Measurements from ENCODE around the gene CNOT8.

Gene CNOT8

DNA sequence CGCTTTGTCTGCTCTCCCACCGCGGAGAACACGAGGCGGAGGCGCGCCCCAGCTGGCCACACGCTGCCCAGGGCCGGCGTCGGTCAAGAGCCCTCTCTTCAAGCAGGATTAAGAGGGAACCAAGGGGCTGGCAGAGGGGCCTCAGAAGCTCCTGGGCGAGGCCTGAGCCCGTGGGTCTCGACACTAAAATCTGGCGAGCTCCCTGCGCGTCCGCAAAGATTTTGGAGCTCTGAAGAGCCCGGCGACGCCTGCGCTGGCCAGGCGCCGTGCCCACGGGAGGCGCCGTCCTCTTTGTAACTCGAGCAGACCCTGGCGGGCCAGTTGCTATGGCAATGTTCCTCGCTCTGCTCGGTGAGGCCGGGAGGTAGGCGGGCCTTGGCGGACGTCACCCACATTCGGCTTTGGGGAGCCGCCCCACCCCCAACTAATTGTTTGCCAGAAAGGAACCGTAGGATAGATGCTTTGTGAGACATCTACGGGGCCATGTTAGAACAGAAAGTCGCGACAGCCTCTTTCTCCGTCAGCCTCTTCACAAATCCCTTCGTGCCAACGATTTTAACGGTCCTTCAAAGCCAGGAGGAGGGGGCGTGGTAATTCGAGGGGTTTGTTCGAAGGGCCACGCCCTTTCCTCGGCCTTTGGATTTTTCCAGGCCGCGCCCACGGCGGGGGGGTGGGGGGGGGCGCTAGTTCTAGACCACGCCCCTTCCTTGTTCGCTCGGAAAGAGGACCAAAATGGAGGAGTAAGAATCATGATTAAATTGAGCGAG lies 714 bp upstream of the CNOT8 start:
- Histone ChIP-seq H3K27me3 (ENCODE audit: insufficient read depth, low read length) (no peaks in the 10 kb centered on the region), H3K4me1 (ENCODE audit: insufficient read depth, low read length) (peaks cover 11% of the 10 kb centered on the region; the same call in 1 of the 2 replicates), H3K4me3 (ENCODE audit: low read length) (peak overlapping the region; percentile 85), H3K27ac (ENCODE audit: low read length) (peak overlapping the region; percentile 94), H3K36me3 (ENCODE audit: insufficient read depth, low read depth, low read length) (peaks cover 4% of the 10 kb centered on the region; the same call in 1 of the 2 replicates), H3K9ac (ENCODE audit: low read depth, low read length) (peak overlapping the region; percentile 84), H3K9me3 (ENCODE audit: insufficient read depth, low read depth, low read length) (no peaks in the 10 kb centered on the region)

DNA sequence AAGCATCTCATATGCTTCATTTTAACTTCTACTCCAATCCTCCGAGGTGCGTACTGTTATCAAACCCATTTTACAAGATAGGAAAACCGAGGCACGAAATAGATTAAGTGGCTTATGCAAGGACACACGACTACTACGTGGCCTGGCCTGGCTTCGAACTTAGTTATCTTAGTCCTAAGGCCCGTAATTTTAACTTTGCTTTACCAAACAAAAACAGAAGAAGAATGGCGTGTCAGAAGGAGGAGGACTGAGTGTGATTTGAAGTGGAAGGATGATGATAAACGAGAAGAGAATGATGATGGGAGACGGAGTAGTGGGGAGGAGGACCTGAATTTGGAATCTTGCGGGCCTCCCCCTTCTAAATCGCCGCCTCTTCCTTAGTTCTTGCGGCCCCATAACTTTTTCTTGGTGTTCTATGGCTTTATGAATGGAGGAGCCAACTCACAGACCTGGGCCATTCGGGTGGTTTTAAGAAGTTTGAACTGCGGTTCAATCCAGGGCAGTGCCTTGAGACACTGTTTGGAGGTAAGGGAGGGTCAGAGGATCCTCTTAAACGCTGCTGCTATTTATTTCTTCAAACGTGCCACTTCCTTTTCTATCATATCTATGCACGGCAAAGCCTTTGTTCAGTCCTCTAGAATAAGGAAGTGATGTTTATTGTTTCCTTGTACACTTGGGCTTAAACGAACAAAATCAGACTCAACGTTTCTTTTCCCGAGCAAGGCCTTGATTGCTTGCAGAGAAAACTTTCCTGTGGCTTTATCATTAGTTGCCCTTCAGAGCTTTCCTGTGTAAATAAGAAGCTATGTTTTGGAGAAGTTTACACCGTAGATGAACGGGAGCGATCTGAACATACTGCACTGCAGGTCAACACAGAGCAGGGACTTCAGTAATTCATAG lies 795 bp downstream of the CNOT8 start:
- Histone ChIP-seq H3K4me3 (ENCODE audit: low read length) (peak overlapping the region; percentile 85), H3K27ac (ENCODE audit: low read length) (peak overlapping the region; percentile 94), H3K36me3 (ENCODE audit: insufficient read depth, low read depth, low read length) (peaks cover 19% of the 10 kb centered on the region), H3K9ac (ENCODE audit: low read depth, low read length) (peak overlapping the region; percentile 84), H3K4me1 (ENCODE audit: insufficient read depth, low read length) (peaks cover 11% of the 10 kb centered on the region; the same call in 1 of the 2 replicates), H3K9me3 (ENCODE audit: insufficient read depth, low read depth, low read length) (no peaks in the 10 kb centered on the region), H3K27me3 (ENCODE audit: insufficient read depth, low read length) (no peaks in the 10 kb centered on the region)

DNA sequence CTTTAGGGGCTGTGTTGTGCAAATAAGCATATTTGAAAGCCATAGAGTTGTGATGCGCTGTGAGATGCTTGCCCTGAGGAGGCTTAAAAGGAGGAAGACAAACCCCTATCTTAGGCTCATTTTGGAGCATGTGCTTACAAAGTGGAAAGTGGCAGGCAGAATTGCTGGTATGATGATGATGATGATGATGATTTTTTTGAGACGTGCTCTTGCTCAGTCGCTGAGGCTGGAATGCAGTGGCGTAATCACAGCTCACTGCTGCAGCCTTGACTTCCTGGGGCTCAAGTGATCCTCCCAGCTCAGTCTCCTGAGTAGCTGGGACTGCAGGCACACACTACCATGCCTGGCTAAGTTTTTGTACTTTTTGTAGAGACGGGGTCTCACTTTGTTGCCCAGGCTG lies 1.7 kb downstream of the CNOT8 start:
- Histone ChIP-seq H3K27ac (ENCODE audit: low read length) (no peak overlapping the region), H3K4me1 (ENCODE audit: insufficient read depth, low read length) (peaks cover 11% of the 10 kb centered on the region; the same call in 1 of the 2 replicates), H3K4me3 (ENCODE audit: low read length) (peak overlapping the region; percentile 85), H3K9ac (ENCODE audit: low read depth, low read length) (peak overlapping the region; percentile 84; the same call in 1 of the 2 replicates), H3K36me3 (ENCODE audit: insufficient read depth, low read depth, low read length) (peaks cover 28% of the 10 kb centered on the region), H3K27me3 (ENCODE audit: insufficient read depth, low read length) (no peaks in the 10 kb centered on the region), H3K9me3 (ENCODE audit: insufficient read depth, low read depth, low read length) (no peaks in the 10 kb centered on the region)

DNA sequence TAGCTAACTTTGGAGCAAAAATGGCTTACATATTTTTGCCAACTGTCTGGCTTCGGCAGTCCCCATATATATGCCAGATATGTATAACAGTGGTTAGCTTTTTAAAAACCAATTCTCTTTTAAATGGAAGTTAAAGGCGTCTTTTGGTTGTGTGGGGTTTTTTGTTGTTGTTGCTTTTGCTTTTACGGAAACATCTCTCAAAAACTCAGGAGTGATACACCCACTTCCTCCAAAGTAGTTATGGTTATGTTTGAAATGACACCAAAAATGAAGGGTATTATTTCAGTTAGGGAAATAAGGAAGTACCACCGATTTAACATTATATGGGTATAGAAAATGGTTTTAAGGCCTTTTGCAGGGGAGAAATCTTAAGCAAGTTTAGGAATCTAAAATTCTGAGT lies 2.3 kb downstream of the CNOT8 start:
- H3K27me3 ChIP-seq (ENCODE audit: insufficient read depth, low read length), result no peaks in the 10 kb centered on the region
- H3K9ac ChIP-seq (ENCODE audit: low read depth, low read length), result peak overlapping the region; percentile 84; the same call in 1 of the 2 replicates
- H3K9me3 ChIP-seq (ENCODE audit: insufficient read depth, low read depth, low read length), result no peaks in the 10 kb centered on the region
- no peak overlapping the region for H3K27ac ChIP-seq (ENCODE audit: low read length)
- H3K4me3 ChIP-seq (ENCODE audit: low read length), result peak overlapping the region; percentile 85; the same call in 1 of the 2 replicates
- peaks cover 34% of the 10 kb centered on the region for H3K36me3 ChIP-seq (ENCODE audit: insufficient read depth, low read depth, low read length)
- peaks cover 11% of the 10 kb centered on the region; the same call in 1 of the 2 replicates for H3K4me1 ChIP-seq (ENCODE audit: insufficient read depth, low read length)

DNA sequence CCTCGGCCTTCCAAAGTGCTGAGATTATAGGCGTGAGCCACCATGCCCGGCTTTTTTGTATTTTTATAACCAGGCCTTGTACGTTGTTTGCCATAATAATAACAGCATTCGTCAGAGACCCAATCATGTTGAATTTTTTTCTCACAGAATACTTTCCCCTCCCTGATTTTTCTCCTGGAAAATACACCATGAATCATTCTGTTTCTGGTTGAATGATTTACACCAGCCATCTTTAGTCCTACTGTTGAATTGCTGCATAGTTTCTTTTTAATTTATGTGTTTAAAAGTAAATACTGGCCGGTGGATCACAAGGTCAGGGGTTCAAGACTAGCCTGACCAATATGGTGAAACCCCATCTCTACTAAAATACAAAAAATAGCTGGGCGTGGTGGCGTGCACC lies 3.5 kb downstream of the CNOT8 start:
- Histone ChIP-seq H3K36me3 (ENCODE audit: insufficient read depth, low read depth, low read length) (peaks cover 46% of the 10 kb centered on the region), H3K27me3 (ENCODE audit: insufficient read depth, low read length) (no peaks in the 10 kb centered on the region), H3K4me1 (ENCODE audit: insufficient read depth, low read length) (peaks cover 8% of the 10 kb centered on the region; the same call in 1 of the 2 replicates), H3K4me3 (ENCODE audit: low read length) (no peak overlapping the region), H3K9ac (ENCODE audit: low read depth, low read length) (no peak overlapping the region), H3K9me3 (ENCODE audit: insufficient read depth, low read depth, low read length) (no peaks in the 10 kb centered on the region), H3K27ac (ENCODE audit: low read length) (no peak overlapping the region)

DNA sequence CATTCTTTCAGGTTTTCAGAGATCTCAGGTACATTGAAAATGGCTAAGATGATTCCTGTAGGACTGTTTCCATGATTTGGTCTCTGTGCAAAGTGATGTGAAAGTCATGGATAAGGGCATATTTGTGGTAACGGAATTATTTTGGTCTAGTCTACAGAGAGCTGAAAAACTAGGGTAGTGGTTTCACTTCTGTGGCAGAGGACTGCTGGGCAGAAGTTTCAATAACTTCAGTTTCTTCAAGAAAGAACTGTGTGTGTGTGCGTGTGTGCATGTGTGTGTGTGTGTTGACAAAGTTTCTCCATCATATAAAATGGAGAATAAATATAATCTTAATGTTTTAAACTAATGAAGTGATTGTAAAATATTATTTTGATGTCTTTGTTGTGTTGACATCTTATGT lies 4.3 kb downstream of the CNOT8 start:
- Histone ChIP-seq H3K4me3 (ENCODE audit: low read length) (no peak overlapping the region), H3K27me3 (ENCODE audit: insufficient read depth, low read length) (no peaks in the 10 kb centered on the region), H3K4me1 (ENCODE audit: insufficient read depth, low read length) (peaks cover 7% of the 10 kb centered on the region; the same call in 1 of the 2 replicates), H3K9ac (ENCODE audit: low read depth, low read length) (no peak overlapping the region), H3K9me3 (ENCODE audit: insufficient read depth, low read depth, low read length) (no peaks in the 10 kb centered on the region), H3K27ac (ENCODE audit: low read length) (no peak overlapping the region), H3K36me3 (ENCODE audit: insufficient read depth, low read depth, low read length) (peaks cover 54% of the 10 kb centered on the region)

DNA sequence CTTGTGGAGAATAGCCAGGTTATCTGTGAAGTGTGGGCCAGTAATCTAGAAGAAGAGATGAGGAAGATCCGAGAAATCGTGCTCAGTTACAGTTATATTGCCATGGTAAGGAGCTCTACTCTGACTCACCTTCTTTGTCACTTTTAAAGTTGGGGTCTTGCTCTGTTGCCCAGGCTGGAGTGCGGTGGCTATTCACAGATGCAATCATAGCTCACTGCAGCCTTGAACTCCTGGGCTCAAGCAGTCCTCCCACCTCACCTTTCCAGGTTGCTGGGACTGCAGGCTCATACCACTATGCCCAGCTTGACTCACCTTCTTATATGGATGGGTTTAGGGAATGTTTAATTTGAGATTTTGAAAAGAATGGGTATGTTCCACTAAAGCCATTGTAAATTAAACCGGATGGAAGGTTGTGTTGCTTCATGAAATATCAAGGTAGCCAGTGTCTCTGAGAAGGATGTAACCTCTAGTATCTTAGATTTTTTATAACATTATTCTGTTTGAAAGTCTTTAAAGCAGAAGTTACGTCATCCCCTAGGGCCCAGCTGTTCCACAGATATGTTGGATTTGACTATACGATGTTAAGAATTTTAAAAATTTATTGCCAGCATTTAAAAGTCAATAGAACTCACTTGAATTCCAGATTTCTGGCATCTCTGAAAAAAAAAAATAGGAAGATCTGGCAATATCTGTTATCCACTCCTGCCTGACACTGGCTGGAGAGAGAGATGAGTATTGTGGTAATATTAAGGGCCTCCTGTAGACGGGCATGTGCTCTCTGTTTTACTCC lies 5.1 kb downstream of the CNOT8 start:
- Histone ChIP-seq H3K9me3 (ENCODE audit: insufficient read depth, low read depth, low read length) (no peaks in the 10 kb centered on the region), H3K36me3 (ENCODE audit: insufficient read depth, low read depth, low read length) (peaks cover 54% of the 10 kb centered on the region), H3K27ac (ENCODE audit: low read length) (no peak overlapping the region), H3K27me3 (ENCODE audit: insufficient read depth, low read length) (no peaks in the 10 kb centered on the region), H3K9ac (ENCODE audit: low read depth, low read length) (no peak overlapping the region), H3K4me1 (ENCODE audit: insufficient read depth, low read length) (peaks cover 7% of the 10 kb centered on the region; the same call in 1 of the 2 replicates), H3K4me3 (ENCODE audit: low read length) (no peak overlapping the region)

DNA sequence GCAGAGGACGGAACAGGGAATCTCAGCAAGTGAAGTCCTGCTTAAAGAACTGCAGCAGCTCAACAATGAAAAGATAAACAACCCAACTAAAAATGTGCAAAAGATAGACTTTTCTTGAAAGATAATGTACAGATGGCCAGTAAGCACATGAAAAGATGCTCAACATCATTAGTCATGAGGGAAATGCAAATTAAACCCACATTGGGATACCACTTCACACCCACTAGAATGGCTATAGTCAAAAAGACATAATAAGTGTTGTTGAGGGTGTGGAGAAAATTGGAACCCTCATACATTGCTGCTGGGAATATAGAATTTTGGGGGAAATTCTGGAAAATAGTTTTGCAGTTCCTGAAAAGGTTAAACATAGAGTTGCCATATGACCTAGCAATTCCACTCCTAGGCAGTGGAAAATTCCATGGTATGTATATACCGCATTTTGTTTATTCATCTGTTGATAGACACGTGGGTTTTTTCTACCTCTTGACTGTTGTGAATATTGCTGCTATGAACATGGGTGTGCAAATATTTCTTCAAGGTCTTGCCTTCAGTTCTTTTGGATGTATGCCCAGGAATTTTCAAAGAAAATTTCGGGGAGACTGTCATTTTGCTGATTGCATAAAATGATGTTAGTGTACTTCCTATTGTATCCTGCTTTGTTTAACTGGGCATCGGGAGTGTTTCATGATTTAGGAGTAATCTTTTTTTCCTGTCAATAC lies 7.2 kb downstream of the CNOT8 start:
- H3K27me3 ChIP-seq (ENCODE audit: insufficient read depth, low read length), result no peaks in the 10 kb centered on the region
- no peak overlapping the region for H3K27ac ChIP-seq (ENCODE audit: low read length)
- H3K4me1 ChIP-seq (ENCODE audit: insufficient read depth, low read length), result no peaks in the 10 kb centered on the region; the same call in 1 of the 2 replicates
- no peaks in the 10 kb centered on the region for H3K9me3 ChIP-seq (ENCODE audit: insufficient read depth, low read depth, low read length)
- H3K36me3 ChIP-seq (ENCODE audit: insufficient read depth, low read depth, low read length), result peaks cover 63% of the 10 kb centered on the region
- H3K4me3 ChIP-seq (ENCODE audit: low read length), result no peak overlapping the region
- H3K9ac ChIP-seq (ENCODE audit: low read depth, low read length), result no peak overlapping the region

DNA sequence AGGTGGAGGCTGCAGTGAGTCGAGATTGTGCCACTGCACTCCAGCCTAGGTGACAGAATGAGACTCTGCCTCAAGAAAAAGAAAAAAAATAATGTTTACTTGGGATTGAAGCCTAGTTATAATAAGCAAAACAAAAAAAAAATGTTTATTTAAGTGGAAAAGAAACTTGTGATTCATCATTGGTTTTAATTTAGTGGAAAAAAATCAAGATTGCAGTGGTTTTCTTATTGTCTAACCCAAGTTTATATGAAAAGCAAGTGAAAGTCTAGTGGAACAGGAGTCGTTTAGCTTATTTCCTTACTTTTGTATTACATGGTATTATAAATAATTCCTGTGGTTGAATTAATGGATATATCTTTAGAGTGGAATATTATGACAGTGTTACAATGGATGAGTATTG lies 8.4 kb downstream of the CNOT8 start:
- Histone ChIP-seq H3K9ac (ENCODE audit: low read depth, low read length) (no peak overlapping the region), H3K27ac (ENCODE audit: low read length) (no peak overlapping the region), H3K4me1 (ENCODE audit: insufficient read depth, low read length) (no peaks in the 10 kb centered on the region), H3K27me3 (ENCODE audit: insufficient read depth, low read length) (no peaks in the 10 kb centered on the region), H3K9me3 (ENCODE audit: insufficient read depth, low read depth, low read length) (no peaks in the 10 kb centered on the region), H3K36me3 (ENCODE audit: insufficient read depth, low read depth, low read length) (peaks cover 74% of the 10 kb centered on the region), H3K4me3 (ENCODE audit: low read length) (no peak overlapping the region)

DNA sequence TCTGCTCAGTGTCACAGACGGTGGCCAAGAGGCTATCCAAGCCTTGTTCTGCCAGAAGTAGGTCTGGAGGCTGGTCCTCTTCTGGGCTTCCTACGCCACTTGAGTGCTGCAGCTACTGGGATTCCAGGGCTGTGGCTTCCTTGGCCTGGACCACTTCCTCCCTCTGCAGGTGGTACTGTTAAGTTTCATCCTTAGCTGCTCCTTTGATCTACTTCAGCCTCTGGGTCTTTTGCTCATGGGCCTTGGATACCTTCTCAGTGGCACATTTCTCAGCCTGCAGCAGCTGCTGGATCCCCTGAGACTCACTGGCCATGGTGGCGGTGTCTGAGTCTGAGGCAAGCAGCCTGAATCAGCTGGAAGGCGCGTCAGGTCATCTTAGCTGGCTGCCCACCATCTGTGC lies 10.3 kb downstream of the CNOT8 start:
- H3K4me1 ChIP-seq (ENCODE audit: insufficient read depth, low read length), result no peaks in the 10 kb centered on the region
- no peaks in the 10 kb centered on the region for H3K27me3 ChIP-seq (ENCODE audit: insufficient read depth, low read length)
- no peak overlapping the region for H3K4me3 ChIP-seq (ENCODE audit: low read length)
- H3K27ac ChIP-seq (ENCODE audit: low read length), result no peak overlapping the region
- H3K36me3 ChIP-seq (ENCODE audit: insufficient read depth, low read depth, low read length), result peaks cover 77% of the 10 kb centered on the region
- no peak overlapping the region for H3K9ac ChIP-seq (ENCODE audit: low read depth, low read length)
- no peaks in the 10 kb centered on the region for H3K9me3 ChIP-seq (ENCODE audit: insufficient read depth, low read depth, low read length)

DNA sequence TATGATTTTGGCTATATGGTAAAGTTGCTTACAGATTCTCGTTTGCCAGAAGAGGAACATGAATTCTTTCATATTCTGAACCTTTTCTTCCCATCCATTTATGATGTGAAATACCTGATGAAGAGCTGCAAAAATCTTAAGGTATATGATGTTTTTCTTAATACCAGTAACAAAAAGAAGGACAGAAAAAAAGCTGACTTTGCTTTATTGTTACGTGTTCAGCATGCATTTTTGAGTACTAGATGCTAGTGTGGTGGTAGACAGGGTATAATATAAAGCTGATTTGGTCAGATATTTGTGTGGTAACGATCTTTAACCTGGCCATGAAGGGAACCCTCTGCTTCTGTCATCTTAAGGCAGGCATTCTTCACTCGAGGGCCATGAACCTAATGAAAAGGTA lies 13.3 kb downstream of the CNOT8 start:
- Histone ChIP-seq H3K27ac (ENCODE audit: low read length) (no peak overlapping the region), H3K4me3 (ENCODE audit: low read length) (no peak overlapping the region), H3K9ac (ENCODE audit: low read depth, low read length) (no peak overlapping the region), H3K27me3 (ENCODE audit: insufficient read depth, low read length) (no peaks in the 10 kb centered on the region), H3K9me3 (ENCODE audit: insufficient read depth, low read depth, low read length) (no peaks in the 10 kb centered on the region), H3K36me3 (ENCODE audit: insufficient read depth, low read depth, low read length) (peaks cover 74% of the 10 kb centered on the region), H3K4me1 (ENCODE audit: insufficient read depth, low read length) (no peaks in the 10 kb centered on the region)

Data from iPS-20b (cell line).